GOT3 (cell line): ENCODE measurements around the gene IL26.
"Not testable (repeated sequence)": the region's sequence is repeated elsewhere in the genome, so short reads cannot be mapped to it uniquely, and the experiment has no call there.

Experiments used
- DNase-seq: peaks from one replicate; lab custom pipeline; 2025; ENCODE audit warnings: mixed read lengths; lab: John Stamatoyannopoulos, UW

Gene IL26

DNA sequence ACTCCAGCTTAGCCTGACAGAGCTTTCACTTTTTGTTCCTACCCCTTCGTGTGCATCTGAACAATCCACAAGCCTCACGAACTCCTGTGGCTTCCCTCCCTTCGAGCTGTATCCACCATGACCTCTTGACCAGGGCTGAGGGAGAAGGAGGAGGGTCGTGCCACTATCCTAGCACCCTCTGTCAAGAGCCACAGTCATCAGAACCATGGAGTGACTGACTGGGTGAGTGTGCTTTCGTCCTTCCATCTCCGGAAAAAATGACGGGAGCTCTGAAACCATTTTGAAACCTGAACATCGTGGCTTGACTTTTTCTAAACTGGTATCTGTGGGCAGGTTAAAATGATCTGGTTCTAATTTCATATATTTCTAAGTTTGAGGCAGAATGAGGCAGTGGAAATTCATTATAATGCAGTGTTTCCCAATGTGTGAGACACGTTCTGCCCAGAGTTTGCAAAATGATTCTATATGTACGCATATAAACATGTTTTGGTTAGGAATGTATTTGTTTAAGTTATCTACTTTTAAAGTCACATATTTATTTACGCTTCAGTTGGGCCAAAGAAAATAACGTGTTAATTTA lies 27.0 kb downstream of the IL26 start:
- DNase-seq, result no peak

DNA sequence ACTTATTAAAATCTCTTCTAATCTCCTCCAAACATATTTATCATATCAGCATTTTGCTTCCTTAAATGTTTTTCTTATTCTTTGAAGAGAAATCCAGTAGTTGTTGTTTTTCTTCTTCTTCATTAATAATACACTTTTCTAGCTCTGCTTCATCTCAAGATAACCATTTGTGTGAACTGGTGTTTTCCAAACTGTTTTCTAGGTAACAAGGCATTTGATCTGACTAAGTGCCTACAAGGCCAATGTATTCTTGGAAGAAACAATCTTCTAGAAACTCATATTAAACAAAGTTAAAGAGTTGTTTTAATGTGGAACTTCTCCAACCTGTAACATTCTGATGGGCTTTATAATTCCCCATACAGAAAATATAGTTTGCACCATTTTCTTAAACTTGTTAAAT lies 35.3 kb downstream of the IL26 start:
- no peak for DNase-seq

DNA sequence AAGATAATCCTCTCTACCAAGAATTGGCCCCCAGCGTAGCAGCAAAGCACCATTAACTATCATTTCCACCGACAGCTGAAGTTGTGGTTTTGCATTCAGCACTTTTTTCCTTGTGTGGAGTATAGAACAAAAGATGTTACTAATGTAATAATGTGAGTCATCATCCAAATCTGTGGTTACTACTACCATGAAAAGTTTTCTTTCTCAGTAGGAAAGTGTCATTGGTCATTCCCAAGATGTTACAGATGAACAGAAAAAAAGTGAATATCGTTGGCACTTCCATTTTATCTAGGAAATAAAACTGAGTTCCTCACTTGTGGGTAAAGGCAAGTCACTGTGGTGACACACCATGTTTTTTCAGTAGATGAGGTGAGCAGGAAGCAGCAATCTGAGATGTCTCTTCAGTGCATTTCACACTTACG lies 35.8 kb downstream of the IL26 start:
- DNase-seq, result no peak

DNA sequence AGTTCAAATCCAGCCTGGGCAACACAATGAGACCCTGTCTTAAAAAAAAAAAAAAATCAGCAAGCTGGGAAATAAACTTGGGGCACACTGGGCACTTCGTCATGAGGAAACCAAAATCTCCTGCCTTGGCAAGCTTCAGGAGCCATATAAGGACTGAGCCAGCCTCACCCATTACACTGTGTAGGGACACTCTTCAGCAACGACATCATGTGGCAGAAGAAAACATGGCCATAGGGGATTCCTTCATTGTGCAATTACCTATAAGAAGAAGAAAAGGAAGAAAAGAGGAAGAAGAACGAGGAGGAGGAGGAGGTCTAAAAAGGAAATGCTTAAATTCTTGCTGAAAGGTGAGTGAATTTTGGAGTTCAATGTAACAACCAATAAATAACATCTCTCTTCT lies 40.0 kb downstream of the IL26 start:
- DNase-seq, result no peak

DNA sequence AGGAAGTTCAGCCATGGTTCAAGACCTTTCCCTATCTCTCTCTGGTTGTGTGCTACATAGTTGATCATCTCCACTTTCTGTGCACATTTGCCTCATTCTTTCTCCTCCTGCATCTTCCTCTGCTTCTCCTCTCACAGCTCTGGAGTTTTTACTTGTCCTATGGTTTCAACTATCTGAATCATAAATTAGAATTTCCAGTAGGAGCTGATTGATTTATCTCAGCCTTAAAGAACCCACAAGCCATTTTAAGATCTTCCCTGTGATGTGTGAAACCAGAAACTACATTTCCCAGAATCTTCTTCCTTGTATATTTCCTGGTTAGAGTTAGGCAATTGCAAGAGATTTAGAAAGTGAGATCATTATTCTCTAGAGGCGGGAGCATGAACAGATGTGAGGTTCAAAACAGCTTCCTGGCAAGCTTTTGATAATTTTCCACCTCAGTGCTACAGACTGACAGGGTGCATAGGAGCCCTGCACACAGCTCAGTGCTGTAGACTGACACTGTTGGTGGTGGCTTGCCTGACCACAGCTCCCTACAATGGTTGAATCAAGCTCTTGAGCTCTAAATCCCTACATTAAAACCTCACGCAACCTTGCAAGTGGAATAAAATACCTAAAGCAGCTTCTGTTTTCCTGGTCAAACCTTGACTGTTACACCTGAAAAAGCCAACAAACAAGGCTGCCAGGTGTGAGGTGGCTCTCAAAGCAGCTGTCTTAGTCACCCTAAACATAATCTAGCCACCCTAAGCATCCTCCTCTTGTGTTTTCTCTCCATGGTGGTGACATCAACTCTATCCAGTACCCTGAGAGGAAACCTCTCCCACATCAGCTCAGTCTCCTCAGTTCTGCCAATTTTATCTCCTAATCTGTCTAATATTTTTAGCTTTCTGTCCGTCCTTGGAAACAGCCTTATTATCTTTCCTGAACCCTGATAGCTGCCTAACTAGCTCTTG lies 44.5 kb downstream of the IL26 start:
- DNase-seq, result no peak

DNA sequence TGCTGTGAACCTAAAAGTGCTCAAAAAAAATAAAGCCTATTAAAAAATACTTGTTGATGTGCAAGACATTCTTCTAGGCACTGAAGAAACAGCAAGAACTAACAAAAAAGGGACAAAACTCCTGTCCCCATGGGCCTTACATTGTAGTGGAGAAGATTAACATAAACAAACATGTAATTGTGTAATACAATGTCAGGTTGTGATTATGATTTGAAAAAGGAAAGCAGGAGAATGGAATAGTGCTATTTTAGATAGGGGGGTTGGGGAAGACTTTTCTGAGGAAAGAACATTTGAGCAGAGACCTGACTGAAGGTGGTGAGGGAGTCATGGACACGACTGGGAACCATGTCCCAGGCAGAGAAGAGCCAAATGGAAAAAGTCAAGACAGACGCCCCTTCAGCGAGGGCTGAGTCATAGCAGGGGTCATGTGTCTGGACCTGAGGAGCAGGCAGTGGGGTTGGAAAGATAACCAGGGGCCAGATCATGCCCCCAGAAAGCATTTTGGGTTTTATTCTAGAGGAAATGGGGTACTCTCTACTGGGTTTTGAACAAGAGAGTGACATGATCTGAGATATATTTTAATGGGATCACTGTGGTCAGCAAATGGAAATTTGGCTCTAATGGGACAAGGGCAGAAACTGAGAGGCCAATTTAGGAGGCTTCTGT lies 46.7 kb downstream of the IL26 start:
- no peak for DNase-seq

DNA sequence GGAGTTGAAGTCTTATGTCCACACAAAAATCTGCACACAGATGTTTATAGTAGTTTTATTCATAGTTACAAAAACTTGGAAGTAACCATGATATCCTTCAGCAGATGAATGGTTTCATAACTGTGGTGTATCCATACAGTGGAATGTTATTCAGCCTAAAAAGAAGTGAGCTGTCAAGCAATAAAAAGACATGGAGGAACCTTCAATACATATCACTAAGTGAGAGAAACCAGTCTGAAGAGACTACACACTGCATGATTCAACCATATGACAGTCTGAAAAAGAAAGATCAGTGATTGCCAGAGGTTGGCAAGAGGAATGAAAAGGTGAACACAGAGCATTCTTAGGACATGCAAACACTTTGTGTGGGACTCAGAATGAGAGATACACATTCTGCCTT lies 47.4 kb downstream of the IL26 start:
- DNase-seq, result no peak

DNA sequence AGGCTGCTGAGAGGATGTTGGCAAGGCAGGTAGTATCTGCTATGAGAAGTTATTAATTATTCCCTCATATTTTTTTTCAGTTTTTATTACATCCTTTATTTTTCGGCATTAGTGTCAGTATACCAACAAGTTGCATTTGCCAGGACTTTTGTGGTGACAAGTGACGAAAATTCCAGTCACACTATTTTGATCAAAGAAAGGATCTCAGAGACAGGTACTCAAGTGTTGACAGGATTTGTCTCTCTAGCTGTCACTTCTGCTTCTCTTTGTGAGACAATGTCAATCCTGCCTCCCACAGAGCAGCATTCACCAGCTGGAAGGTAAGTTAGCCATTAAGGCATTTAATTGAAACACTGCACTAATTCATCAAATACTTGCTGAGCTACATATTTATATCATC lies 48.0 kb downstream of the IL26 start:
- no peak for DNase-seq

DNA sequence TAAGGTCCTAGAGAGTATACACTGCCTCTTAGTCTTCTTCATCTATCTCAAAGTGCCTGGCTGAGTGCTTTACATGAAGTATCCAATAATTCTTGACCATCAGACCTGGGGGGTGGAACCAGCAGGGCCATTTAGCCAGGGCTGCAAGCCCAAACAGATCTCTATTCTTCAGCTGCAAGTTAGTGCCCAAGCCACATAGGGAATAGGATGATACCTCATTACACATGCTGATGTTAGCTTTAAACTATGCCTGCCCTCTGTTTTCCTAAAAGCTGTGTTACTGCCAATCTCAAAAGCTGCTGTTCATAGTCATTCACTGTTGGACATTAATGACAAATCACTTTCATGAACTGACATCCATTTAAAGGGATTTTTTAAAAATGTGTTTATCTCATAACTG lies 49.4 kb downstream of the IL26 start:
- DNase-seq, result no peak

DNA sequence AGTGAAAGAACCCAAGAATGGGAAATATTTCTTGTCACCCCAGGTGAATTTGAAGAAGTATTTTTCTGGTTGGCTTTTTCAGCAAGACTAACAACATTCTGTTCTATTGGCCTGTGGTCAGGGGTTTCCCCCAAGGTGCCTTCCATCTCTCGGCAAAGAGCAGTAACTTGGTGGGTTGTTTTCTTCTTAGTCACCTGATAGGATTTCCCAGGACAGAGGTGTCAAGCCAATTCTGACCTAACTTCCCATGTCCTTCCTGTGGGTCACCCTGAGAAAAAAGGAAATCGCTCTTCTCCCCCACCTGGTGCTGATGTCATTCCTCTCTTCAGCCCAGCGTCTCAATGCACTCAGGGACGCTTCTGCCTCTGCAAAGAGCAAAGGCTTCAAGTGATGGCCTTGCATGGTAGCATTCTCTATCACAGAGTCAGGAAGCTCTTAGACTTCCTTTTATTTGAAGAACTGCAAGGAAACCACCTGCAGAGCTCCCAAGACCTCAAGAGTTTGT lies 50.0 kb downstream of the IL26 start:
- DNase-seq, result no peak

DNA sequence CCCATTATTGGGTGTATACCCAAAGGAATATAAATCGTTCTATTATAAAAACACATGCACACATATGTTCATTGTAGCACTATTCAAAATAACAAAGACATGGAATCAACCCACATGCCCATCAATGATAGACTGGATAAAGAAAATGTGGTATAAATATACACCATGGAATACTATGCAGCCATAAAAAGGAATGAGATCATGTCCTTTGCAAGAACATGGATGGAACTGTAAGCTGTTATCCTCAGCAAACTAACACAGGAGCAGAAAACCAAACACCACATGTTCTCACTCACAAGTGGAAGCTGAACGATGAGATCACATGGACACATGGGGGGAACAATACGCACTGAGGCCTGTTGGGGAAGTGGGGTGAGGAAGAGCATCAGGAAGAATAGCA lies 50.8 kb downstream of the IL26 start:
- not testable (repeated sequence) for DNase-seq

DNA sequence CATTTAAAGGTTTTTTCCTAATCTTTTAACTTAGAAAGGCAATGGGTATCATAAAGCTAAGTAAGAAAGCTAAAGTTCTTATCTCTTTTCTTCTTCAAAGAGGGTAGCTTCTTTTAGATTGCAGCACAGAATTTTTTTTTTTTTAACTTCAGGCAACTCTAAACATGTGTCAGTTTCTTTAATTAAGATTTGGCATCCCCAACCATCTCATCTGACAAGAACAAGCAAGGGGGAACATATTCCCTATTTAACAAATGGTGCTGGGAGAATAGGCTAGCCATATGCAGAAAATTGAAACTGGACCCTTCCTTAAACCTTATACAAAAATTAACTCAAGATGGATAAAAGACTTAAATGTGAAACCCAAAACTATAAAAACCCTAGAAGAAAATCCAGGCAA lies 51.8 kb downstream of the IL26 start:
- no peak for DNase-seq

DNA sequence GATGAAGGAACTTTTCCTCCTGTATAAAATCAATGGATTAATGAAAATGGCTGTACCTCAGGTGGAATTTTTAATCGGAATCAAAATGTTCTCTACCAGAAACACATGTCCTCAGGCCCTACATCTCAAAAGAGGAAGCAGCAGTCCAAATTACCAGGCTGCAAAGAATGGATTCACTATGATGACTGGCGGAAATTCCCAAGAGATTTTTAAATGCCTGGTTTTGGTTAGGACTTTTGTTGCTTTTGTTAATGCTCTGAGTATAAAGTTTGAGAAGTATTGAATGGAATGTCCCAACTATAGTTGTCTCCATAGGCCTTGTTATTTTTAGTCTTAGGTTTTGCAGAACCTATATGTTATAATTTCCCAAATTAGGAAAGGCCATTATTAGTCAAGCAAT lies 54.9 kb downstream of the IL26 start:
- DNase-seq, result no peak

DNA sequence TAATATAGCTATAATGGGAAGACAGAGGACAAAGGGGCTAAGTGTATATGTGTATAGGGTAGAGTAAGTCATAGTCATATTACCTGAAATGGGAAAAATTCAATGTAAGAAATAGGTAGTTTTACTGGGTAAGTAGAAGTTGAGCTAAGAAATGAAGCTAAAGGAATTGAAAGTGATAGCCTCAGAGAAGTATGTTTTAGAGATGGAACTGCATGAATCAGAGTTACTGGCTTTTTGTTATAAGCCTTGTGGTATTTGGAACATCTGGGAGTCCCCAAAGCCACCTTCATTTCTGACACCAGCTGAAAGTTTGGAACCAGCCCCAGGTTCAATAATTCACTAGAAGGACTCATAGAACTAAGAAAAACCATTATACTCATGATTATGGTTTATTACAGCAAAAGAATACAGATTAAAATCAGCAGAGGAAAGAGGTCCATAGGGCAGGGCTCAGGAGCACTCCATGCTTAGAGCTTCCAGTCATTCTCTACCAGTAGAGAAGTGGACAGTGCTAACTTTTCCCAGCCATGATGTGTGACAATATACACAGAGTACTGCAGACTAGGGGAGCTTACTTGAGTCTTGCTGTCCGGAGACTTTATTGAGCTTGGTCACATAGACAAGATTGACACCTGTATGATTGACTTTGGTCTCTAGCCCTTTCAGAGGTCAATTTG lies 56.3 kb downstream of the IL26 start:
- no peak for DNase-seq

DNA sequence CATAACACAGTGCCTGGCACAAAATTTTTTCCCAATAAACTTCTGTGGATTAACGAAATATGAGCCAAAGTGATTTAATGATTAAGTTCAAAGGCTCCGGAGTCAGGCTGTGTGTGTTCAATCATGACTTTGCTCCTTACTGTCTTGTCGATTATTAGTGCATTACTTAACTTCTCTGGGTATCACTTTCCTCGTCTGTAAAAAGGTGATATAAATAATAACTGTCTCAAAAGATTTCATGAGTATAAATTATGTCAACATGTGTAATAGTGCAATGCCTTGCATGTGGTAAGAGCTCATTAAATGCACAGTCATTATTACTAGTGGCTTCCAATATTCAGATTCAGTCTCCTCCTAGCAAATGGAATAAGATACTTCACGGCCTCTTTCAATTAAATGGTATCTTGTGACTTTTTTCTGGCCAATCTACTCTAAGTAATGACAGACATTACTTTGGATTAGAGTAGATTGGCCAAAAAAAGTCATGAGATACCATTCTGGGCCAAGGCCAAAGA lies 59.2 kb downstream of the IL26 start:
- DNase-seq, result no peak

DNA sequence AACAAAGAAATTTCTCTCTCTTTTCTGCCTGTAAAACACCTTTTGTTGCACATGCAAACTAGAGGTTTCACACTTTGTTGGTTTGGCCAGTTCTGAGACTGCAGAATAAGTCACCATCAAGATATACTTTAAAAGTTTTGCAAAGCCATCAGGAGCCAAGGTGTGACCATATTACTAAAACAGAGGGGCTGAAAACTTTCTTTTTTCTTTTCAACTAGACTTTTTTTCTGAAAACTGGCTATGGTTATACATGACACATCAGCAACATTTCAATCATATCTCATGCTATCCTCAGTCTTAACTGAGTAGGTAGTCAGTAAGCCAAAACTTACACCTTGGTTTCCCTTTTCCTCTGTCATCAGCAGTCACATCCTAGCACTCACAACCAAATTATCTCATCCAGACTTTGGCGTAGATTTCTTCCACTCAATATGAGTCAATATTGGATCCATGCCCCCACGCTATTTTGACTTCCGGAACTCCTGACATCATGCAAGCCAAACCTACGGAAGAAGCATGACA lies 62.0 kb downstream of the IL26 start:
- no peak for DNase-seq

DNA sequence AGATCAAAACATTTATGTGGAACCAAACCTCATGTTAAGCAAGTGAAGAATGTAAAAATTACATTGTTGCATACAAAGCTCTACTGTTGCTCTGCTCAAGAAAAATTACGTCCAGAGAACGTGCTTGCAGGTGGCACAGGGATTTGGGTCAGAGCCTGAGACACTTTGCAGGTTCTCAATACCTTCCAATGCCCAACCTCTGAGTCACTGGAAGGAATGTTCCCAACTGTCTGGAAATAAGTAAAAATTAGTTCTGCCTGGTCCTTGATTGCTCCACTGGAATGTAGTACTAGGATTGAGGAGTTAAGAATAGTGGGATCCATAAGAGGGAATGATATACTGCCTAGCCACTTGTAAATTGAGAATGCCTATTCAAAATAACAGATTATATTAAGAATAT lies 63.2 kb downstream of the IL26 start:
- DNase-seq, result no peak

DNA sequence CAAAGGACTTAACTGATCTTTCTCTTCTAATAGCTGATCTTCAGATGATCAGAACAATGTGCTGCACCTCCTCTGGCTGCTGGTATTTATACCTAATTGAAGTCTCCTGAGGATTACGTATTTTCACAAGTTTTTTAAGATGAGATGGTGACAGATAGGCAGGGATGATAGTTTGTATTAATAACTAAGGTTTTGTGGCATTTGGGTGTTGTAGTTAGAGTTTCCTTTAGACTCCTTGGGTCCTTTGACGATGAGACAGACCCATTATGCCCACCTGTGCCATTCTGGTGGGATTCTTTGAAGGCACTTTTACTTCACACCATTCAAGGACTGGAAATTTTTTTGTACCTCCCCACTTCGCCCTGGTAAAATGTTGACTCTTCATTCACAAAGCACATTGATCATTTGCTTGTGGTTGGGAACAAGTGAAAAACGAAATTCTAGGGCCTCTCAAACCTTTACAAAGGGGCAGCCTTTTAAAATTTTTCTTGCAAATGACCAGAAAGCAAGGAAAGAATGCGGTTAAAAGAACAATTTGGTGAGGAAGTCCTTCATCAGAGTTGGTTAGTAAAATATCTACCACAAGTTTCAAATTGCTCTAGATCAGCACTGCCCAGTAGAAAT lies 65.8 kb downstream of the IL26 start, which contains the start of gene IFNG:
Gene IFNG (minus strand): TSS at position 60 of the 624 bp plus-strand sequence. CDS start 125 bp downstream, outside the sequence.
- DNase-seq, result no peak

DNA sequence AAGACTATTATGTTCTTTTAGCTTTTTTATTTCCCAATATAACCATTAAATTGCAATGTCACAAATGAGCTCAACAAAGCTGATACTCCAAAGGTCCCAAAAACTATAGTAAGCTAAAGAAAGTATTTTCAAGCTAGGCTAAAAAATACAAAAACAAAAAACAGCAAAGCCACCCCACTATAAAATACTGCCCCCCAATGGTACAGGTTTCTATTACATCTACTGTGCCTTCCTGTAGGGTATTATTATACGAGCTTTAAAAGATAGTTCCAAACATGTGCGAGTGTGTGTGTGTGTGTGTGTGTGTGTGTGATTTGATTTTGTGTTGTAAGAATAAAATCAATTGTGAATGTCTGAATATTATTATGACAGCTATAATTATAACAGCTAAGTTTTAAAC lies 67.2 kb downstream of the IL26 start:
- no peak for DNase-seq

DNA sequence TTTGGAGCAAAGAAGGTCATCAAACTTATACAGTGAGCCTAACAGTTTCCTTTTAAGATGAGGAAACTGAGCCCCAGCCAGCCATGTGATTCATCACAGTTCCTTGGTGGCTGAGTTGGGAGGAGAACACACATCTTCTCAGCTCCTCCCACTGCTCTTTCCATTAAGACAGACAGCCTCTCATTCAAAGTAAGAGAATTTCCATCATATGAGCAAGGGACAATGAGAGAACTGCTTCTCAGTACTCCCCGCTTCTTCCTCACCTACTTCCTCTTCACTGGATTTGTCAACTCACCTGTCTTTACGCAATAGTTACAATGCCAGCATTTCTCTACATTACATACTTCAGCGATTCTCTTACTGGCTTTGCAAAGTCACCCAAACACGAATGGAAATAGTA lies 68.2 kb downstream of the IL26 start:
- DNase-seq, result no peak

DNA sequence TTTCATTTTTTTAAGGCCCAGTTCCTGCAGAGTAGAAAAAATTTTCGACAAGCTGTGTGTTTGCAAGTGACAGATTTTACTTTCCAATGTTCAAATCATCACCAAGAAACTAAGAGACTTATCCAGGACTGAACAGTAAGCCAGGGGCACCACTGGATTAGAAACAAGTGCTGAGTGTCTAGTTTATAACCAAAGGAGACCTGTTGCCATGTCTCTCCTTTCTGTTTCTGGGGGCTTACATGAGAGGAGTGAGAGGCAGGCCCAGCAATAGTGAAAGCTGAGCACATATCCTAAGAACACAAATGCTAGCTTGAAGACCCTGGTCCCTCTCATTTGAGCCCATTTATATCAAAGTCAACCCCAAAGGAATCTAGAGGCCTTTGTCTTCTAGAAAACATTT lies 69.0 kb downstream of the IL26 start:
- DNase-seq, result no peak
